Endothelial cell of umbilical vein (primary cell): ENCODE data around the gene CYTH1. TPM values are rescaled to one million over a fixed set of nuclear protein-coding genes. Genes with fewer than 3 reads are reported as not detected.

Experiments used
- BruUV-seq: library from RNA; stranded (reverse); fragments of 400-500 nt; replicated peaks from 2 replicates; lab custom pipeline; 2021; lab: Mats Ljungman, UMichigan
- CTCF ChIA-PET: fragments of 300-600, 350-600 bp; sonication (Branson Sonifier 250); formaldehyde crosslinking; loops from one replicate; lab custom pipeline; 2021; ENCODE audit warnings: antibody characterized with exemption, inconsistent platforms; lab: Charles Lee
- POLR2A ChIA-PET: fragments of 300-600, 350-600 bp; sonication (Branson Sonifier 250); formaldehyde crosslinking; loops from one replicate; lab custom pipeline; 2021; ENCODE audit warnings: antibody characterized with exemption, inconsistent platforms; lab: Charles Lee
- DNase-seq: peaks from one replicate; pipeline ENCODE4 v3.0.0-alpha.2; 2011; ENCODE audit warnings: low read depth, low spot score
- FAIRE-seq: peaks from 2 replicates; lab custom pipeline; 2011; peaks lifted over from hg19 to GRCh38; lab: Jason Lieb, UNC
- H2AFZ ChIP-seq: 2 replicates; pipeline ENCODE4 v1.6.0; 2012; ENCODE audit warnings: low read depth, low read length, control low read depth, inconsistent platforms
- H3K27ac ChIP-seq: 2 replicates; pipeline ENCODE4 v1.5.1; 2011; ENCODE audit warnings: low read depth, mild to moderate bottlenecking, control low read depth, low read length, moderate library complexity; ENCODE audit not compliant: insufficient read depth
- H3K27me3 ChIP-seq, 2 experiments: 2 replicates each; pipeline versions ENCODE4 v1.6.0 to v1.6.1; 2011; ENCODE audit warnings: low read length in 2 of 2, mixed read lengths in 1 of 2; ENCODE audit not compliant: control insufficient read depth in 2 of 2, insufficient read depth in 2 of 2
- H3K36me3 ChIP-seq, 2 experiments: 2 replicates in 1 of 2; 3 replicates in 1 of 2; pipeline ENCODE4 v1.5.1; 2011; ENCODE audit warnings: low read length in 2 of 2, mild to moderate bottlenecking in 1 of 2, moderate library complexity in 1 of 2; ENCODE audit not compliant: control insufficient read depth in 2 of 2, insufficient read depth in 2 of 2; ENCODE audit errors: extremely low read depth in 1 of 2
- H3K4me1 ChIP-seq: 3 replicates; pipeline ENCODE4 v1.5.1; 2011; ENCODE audit warnings: mild to moderate bottlenecking, low read length; ENCODE audit not compliant: control insufficient read depth, insufficient read depth; ENCODE audit errors: extremely low read depth
- H3K4me2 ChIP-seq: 2 replicates; pipeline ENCODE4 v1.6.1; 2011; ENCODE audit warnings: low read length, control low read depth, mixed read lengths; ENCODE audit not compliant: insufficient read depth
- H3K4me3 ChIP-seq, 3 experiments: fragments of 200-600 bp in 1 of 3; sonication (generic), shearing (Covaris generic) in 1 of 3; replicated peaks in 1 of 3; 2 replicates each; pipeline ENCODE4 v1.5.1; 2011 to 2016; ENCODE audit warnings: control low read depth in 3 of 3, low read length in 3 of 3, mild to moderate bottlenecking in 2 of 3, inconsistent platforms in 1 of 3, low read depth in 1 of 3, moderate library complexity in 1 of 3; ENCODE audit not compliant: insufficient read depth in 1 of 3
- H3K79me2 ChIP-seq: 2 replicates; pipeline ENCODE4 v1.6.0; 2012; ENCODE audit warnings: low read length, inconsistent platforms; ENCODE audit not compliant: control insufficient read depth, insufficient read depth
- H3K9ac ChIP-seq: replicated peaks from 2 replicates; pipeline ENCODE3; 2011; ENCODE audit warnings: low read length, control low read depth; ENCODE audit not compliant: insufficient read depth; ENCODE audit errors: extremely low read depth
- H3K9me1 ChIP-seq: replicated peaks from 3 replicates; pipeline ENCODE4 v1.6.0; 2011; ENCODE audit warnings: mild to moderate bottlenecking, low read length; ENCODE audit not compliant: control insufficient read depth, insufficient read depth; ENCODE audit errors: extremely low read depth
- H3K9me3 ChIP-seq: replicated peaks from 2 replicates; pipeline ENCODE4 v1.5.1; 2012; ENCODE audit warnings: low read length, inconsistent platforms; ENCODE audit not compliant: control insufficient read depth, insufficient read depth
- H4K20me1 ChIP-seq: replicated peaks from 2 replicates; pipeline ENCODE3; 2011; ENCODE audit warnings: mild to moderate bottlenecking, low read length; ENCODE audit not compliant: control insufficient read depth, insufficient read depth; ENCODE audit errors: extremely low read depth
- EZH2 ChIP-seq: IDR thresholded peaks from 2 replicates; pipeline ENCODE4 v1.6.1; 2012; ENCODE audit warnings: borderline replicate concordance, low read depth, mild to moderate bottlenecking, moderate library complexity, low read length, inconsistent platforms; ENCODE audit not compliant: severe bottlenecking
- FOS ChIP-seq: IDR thresholded peaks from 2 replicates; pipeline ENCODE4 v1.6.1; 2011; ENCODE audit warnings: mild to moderate bottlenecking, low read length, moderate library complexity, borderline replicate concordance; ENCODE audit not compliant: insufficient read depth
- GATA2 ChIP-seq: IDR thresholded peaks from 2 replicates; pipeline ENCODE4 v1.7.0; 2011; ENCODE audit warnings: low read depth, mild to moderate bottlenecking, moderate library complexity, mixed read lengths, low read length; ENCODE audit not compliant: insufficient read length, insufficient read depth
- JUN ChIP-seq: IDR thresholded peaks from 2 replicates; pipeline ENCODE4 v1.6.1; 2011; ENCODE audit warnings: borderline replicate concordance, low read depth; ENCODE audit not compliant: insufficient read length, insufficient read depth
- MYC ChIP-seq: IDR thresholded peaks from one replicate; pipeline ENCODE4 v1.6.1; 2011; ENCODE audit warnings: mild to moderate bottlenecking, low read depth, low read length
- POLR2A ChIP-seq: IDR thresholded peaks from 2 replicates; pipeline ENCODE4 v1.6.1; 2012; ENCODE audit warnings: low read depth, mild to moderate bottlenecking, control low read depth, low read length
- POLR2AphosphoS5 ChIP-seq: IDR thresholded peaks from 2 replicates; pipeline ENCODE4 v1.6.1; 2012; ENCODE audit warnings: low read depth, mild to moderate bottlenecking, control low read depth, low read length, moderate library complexity; ENCODE audit not compliant: insufficient read depth
- dilution Hi-C: fragments of 300-500 bp; cut with MboI; formaldehyde crosslinking; loops from one replicate; pipeline ENCODE4 v1.15.0; 2019; ENCODE audit warnings: low sequenced_read_pairs; ENCODE audit not compliant: extremely low pct_ligation_motif_present
- intact Hi-C: fragments of 100-400 bp; cut with micrococcal nuclease; formaldehyde crosslinking; loops from one replicate; pipeline ENCODE4 v1.10.0; 2022
- polyA plus RNA-seq, 4 experiments: library from polyadenylated mRNA; depleted of rRNA in 3 of 4; stranded (reverse) in 3 of 4; unstranded in 1 of 4; fragments of >200 nt; gene quantifications; 2 replicates each; pipeline versions ENCODE4 v1.2.1 to v1.2.3, GENCODE V29; 2011 to 2012; ENCODE audit warnings: missing spikeins in 1 of 4
- total RNA-seq: library from RNA; stranded (reverse); gene quantifications from 2 replicates; pipeline ENCODE4 v1.2.3, GENCODE V29; 2021
- TF ChIP-seq, protein P1 (sequence below), 2 donors: IDR thresholded peaks; 1 replicate in 1 of 2; 2 replicates in 1 of 2; pipeline ENCODE4 v1.5.1; 2011; ENCODE audit warnings: low read length in 2 of 2, mild to moderate bottlenecking in 2 of 2, moderate library complexity in 2 of 2, control low read depth in 1 of 2, inconsistent platforms in 1 of 2, low read depth in 1 of 2; ENCODE audit not compliant: insufficient read depth in 1 of 2; ENCODE audit errors: extremely low read depth in 1 of 2
- TF ChIP-seq, protein P2 (sequence below): IDR thresholded peaks from 2 replicates; pipeline ENCODE4 v1.6.1; 2011; ENCODE audit not compliant: insufficient read depth, insufficient read length

CYTH1 gene
- total and polyA plus RNA-seq, 2 donors (not counting 3 experiments of a cell fraction or from before 2014, with no cell fraction given), result 35.9 to 49.9 TPM

- ChIA-PET CTCF (no interaction called here), POLR2A (no interaction called here)
- dilution Hi-C loops, result no loop called here
- H3K4me2 ChIP-seq, result no peak overlapping the region
- H3K27ac ChIP-seq, result no peak overlapping the region
- H2AFZ ChIP-seq, result no peak overlapping the region
- H4K20me1 ChIP-seq, result no peaks in the 10 kb centered on the region
- no peaks in the 10 kb centered on the region for H3K27me3 ChIP-seq
- H3K9me1 ChIP-seq, result no peaks in the 10 kb centered on the region
- DNase-seq (no peak), FAIRE-seq (no peak)
- H3K36me3 ChIP-seq, result peaks cover 9 to 39% of the 10 kb centered on the region in 2 experiments
- H3K9me3 ChIP-seq, result no peaks in the 10 kb centered on the region
- intact Hi-C loops, result no loop called here
- no peak overlapping the region for H3K9ac ChIP-seq
- H3K4me3 ChIP-seq, result no peak overlapping the region
- H3K79me2 ChIP-seq, result peaks cover 4% of the 10 kb centered on the region
- no TSS peak for BruUV-seq
- H3K4me1 ChIP-seq, result peaks cover 18% of the 10 kb centered on the region
- TF ChIP-seq, protein P1, sequence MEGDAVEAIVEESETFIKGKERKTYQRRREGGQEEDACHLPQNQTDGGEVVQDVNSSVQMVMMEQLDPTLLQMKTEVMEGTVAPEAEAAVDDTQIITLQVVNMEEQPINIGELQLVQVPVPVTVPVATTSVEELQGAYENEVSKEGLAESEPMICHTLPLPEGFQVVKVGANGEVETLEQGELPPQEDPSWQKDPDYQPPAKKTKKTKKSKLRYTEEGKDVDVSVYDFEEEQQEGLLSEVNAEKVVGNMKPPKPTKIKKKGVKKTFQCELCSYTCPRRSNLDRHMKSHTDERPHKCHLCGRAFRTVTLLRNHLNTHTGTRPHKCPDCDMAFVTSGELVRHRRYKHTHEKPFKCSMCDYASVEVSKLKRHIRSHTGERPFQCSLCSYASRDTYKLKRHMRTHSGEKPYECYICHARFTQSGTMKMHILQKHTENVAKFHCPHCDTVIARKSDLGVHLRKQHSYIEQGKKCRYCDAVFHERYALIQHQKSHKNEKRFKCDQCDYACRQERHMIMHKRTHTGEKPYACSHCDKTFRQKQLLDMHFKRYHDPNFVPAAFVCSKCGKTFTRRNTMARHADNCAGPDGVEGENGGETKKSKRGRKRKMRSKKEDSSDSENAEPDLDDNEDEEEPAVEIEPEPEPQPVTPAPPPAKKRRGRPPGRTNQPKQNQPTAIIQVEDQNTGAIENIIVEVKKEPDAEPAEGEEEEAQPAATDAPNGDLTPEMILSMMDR (IDR thresholded peaks at IDR 0.05; ENCODE audit: extremely low read depth in 1 of 2, insufficient read depth in 1 of 2, low read depth in 1 of 2, low read length in 2 of 2), result no peak
- no peak for TF ChIP-seq MYC
- TF ChIP-seq JUN, result no peak
- TF ChIP-seq GATA2, result no peak
- TF ChIP-seq EZH2, result no peak
- no peak for TF ChIP-seq POLR2A
- TF ChIP-seq POLR2AphosphoS5, result no peak
- no peak for TF ChIP-seq FOS
- TF ChIP-seq, protein P2, sequence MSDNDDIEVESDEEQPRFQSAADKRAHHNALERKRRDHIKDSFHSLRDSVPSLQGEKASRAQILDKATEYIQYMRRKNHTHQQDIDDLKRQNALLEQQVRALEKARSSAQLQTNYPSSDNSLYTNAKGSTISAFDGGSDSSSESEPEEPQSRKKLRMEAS, result no peak
Observed at GRCh38 chr17:78823282-78824046, 41.4 kb upstream of the CYTH1 start.
